GM18517 (cell line): Measurements from ENCODE around the gene PNMA6F.
"Not testable (repeated sequence)": the region's sequence is repeated elsewhere in the genome, so short reads cannot be mapped to it uniquely, and the experiment has no call there.

ENCODE experiments used
- ATAC-seq: cut with Tn5 transposase; IDR thresholded peaks from one replicate; pipeline ENCODE4 v1.9.1; 2021; ENCODE audit warnings: mild to moderate bottlenecking, moderate library complexity; ENCODE audit not compliant: unreplicated experiment

The PNMA6F gene

DNA sequence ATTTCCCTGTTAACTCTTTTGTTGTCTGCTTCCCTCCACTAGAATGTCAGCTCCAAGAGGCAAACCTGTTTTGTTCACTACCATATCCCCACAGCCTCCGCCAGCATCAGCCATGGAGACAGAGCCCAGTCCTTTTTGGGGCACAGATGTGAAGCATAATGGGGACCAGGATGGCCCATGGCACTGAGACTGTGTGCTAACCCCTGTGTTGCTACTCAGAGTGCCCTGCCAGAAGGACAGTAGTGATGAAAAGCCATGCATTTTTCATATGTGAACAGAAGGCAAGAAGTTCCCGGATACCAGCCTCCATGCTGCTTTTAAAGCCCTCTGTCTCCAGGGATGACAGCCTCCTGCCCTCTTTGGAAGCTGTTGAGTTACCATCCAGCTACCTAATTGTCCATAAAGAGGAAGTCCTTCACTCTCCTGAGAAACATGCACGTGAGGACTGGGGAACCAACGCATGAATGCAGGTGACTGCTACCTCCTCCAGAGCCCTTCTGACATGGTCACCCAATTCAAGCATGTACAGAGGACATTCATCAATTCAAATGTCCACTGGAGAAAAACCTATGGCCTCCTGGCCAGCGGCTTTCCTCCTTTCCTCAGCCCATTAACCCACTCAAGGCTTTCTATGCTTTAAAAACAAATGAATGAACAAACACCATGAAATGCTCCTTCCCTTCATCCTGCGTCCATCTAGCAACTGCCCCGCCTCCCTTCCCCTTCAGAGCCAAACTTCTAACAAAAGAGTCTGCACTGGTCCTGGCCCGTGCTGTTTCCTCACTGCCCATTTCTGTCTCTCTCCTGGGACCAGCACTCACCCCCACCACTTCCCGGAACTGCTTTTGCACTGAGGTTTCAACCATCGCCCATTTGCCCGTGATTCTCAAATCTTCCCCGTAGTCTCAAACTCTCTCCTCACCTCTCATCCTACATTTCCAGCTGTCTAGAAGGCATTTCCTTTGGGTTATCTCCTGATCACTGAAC lies 18.0 kb downstream of the PNMA6F start:
- no peak for ATAC-seq

DNA sequence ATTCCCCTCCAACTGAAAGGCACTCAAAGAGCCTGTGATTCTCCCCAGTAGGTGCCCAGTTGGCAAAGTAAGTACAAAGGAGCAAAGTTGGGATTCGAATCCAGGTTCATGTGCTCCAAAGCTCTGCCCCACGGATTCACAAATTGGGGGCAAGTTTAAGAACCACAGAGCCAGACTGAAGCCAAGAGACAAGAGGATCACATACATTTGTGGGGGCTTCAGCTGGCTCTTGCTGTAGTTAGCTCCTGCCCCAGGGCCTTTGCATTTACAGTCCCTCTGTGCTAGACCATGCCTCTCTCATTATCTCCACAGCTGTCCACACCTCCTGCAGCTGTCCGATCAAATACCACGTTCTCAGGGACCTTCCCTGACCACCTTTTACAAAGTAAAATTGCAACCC lies 18.8 kb downstream of the PNMA6F start:
- ATAC-seq, result no peak

DNA sequence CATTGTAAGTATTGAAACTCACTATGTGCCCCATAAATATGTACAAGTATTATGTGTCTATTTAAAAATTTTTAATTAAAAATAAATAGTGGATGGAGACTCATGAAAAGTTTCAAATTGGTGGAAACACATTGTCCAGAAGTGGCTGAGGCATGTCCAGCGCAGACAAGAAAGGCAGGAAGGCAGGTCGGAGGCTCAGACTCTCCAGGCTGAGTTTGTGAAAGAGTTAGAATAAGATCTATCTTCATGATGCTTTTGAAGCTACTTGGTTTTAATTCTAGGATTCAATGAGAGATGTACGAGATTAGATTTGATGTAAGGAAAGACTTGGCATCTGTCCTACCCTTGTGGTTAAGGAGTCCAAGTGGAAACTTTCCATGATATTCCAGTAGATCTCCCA lies 19.8 kb downstream of the PNMA6F start:
- ATAC-seq, result no peak

DNA sequence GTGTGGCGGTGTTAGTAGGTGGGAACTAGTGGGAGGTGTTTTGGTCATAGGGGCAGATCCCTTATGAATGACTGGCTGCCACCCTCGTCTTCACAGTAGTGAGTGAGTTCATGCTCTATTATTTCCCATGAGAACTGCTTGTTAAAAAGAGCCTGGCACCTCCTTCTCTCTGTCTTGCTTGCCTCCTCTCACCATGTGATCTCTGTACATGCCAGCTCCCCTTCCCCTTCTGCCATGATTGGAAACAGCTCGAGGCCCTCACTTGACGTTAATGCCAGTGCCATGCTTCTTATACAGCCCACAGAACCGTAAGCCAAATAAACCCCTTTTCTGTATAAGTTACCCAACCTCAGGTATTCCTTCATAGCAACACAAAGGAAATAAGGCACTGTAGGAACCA lies 21.7 kb downstream of the PNMA6F start:
- ATAC-seq, result no peak

DNA sequence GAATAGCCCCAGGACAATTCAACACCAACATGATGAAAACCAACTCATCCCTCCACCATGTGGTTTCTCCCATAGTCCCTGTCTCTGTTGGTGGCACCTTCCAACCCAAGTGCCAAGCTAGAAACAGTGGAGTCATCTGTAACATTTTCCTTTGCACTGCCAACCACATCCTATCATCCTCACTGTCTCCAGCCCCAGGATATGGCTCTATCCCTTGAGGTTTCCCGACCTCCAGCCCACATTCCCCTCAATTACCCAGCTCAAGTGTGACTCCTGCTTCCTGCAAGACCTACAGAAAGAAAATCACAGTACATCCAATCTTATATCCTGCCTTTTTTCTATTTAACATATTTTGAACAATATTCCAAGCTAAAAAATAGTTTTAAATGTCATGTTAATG lies 24.2 kb downstream of the PNMA6F start:
- no peak for ATAC-seq

DNA sequence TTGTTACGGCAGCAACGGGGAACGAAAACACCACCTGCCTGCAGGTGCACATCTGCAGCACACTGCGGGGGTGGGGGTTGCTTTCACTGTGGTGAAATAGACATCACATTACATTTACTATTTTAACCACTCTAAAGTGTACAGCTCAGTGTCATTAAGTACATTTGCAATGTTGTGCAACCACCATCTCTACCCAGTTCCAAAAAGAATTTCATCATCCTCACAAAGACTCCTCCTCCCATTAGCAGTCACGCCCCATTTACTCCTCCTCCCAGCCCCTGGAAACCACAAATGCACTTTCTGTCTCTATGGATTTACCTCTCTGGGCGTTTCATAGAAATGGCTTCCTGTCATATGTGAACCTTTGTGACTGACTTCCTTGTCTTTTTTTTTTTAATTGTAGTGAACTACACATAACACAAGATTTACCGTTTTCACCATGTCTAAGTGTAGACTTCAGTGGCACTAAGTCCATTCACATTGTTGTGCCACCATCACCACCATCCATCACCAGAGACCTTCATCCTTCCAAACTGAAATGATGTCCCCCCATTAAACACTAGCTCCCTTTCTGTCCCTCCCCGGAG lies 28.0 kb downstream of the PNMA6F start:
- not testable (repeated sequence) for ATAC-seq

DNA sequence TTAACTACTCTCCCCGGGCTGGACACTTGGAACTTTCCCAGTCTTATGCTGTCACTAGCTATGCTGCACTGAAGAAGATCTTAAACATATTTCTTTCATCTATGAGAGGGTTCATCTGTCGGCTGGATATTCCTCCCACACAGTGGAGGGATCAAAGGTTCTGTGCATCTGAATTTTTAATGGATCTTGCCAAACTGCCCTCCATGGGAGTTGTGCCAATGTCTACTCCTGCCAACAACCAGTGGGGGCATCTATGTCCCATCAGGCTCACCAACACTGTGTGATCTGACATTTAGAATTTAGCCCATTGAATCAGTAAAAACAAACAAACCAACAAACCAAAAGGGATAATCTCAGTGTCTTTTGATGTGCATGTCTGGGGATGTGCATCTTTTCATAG lies 32.8 kb downstream of the PNMA6F start:
- not testable (repeated sequence) for ATAC-seq

DNA sequence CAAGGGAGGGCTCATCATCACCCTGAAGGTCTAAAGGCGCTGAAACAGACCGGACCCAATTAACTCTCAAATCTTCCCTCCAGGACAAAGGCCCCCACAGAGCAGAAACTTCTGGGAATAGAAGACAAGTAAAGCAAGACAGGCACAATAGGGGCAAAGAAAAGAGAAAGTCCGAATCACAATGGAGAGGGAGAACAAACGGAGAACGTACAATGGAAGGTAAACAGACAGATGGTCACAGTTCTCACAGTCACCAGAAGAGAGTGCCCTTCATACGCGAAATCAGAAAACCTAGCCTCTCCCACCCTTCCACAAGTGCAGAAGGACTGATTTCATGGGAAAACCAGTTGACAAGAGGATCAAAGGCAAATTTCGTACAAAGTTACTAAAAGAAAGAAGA lies 35.9 kb downstream of the PNMA6F start:
- ATAC-seq, result not testable (repeated sequence)

DNA sequence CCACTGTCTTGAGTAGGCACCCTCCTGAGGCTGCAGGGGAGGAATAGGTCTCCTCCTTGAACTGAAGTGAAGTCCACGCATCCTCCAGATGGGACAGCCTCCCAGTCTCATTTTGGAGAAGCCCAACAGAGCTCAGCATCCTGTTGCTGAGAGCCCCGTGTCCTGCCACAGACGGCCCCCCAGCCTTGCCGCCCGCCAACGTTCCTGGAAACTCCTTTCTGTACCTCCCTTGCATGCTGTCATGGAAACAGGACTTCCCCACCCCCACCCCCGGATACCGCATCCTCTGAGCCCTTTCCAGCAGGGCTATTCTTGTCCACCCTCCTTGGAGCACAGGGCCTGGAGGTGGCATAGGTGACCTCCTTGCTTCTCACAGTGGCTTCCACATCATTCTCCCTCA lies 37.6 kb downstream of the PNMA6F start:
- not testable (repeated sequence) for ATAC-seq

DNA sequence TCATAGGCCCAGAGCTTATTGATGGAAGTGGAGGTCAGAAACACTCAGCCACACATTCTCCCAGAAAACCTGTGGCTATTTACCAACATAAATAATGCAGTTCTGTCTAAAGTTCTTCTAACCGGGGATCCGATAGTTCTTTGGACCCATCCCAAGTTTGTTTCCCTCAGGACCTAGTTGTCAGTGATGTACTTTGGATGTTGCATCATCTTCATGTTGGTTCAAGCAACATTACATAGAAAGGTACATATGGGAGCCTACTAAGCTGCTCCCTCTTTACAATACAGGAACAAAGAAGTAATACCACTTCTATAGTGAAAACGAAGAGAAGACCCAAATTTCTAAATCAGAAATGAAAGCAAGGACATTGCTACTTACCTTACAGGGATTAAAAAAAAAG lies 39.8 kb downstream of the PNMA6F start:
- ATAC-seq, result not testable (repeated sequence)

DNA sequence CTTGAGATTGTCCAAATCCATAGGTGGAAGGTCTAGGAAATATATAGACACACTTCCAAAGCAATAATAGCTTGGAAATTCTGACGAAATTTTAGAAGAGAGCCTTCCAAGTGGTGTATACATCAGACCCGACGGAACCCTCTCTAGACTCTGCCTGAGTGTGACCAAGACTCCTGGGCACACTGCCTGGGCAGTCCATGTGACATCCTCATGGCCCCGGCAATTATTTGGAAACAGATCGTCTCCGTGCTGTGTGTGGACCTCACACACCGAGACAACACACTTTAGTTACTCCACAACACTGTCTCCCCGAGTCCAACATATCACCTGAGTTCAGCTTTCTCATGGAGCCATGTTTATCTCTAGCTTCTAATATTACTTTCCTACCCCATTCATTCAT lies 42.3 kb downstream of the PNMA6F start:
- not testable (repeated sequence) for ATAC-seq

DNA sequence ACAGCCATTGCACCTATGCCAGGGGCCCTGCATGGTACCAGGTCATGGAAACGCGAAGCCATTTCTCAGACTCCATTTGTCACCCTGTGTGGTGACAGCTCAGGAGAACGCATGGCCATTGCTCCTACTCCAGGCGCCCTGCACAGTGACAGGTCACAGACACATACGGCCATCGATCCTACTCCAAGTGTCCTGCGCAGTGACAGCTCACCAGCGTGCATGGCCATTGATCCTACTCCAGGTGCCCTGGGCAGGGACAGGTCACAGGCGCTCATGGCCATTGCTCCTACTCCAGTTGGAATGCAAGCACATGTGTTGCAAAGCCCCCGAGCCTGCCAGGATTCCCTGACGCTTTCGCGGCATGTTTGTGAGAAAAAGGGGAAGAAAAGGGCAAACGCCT lies 45.5 kb downstream of the PNMA6F start:
- not testable (repeated sequence) for ATAC-seq

DNA sequence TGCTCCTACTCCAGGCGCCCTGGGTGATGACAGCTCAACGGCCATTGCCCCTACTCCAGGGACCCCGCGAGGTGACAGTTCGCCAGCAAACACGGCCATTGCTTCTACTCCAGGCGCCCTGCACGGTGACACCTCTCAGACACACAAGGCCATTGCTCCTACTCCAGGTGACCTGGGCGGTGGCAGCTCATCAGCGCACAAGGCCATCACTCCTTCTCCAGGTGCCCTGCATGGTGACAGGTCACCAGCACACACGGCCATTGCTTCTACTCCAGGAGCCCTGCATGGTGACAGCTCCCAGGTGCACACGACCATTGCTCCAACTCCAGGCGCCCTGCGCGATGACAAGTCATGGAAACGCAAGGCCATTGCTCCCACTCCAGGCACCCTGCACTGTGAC lies 46.1 kb downstream of the PNMA6F start:
- not testable (repeated sequence) for ATAC-seq

DNA sequence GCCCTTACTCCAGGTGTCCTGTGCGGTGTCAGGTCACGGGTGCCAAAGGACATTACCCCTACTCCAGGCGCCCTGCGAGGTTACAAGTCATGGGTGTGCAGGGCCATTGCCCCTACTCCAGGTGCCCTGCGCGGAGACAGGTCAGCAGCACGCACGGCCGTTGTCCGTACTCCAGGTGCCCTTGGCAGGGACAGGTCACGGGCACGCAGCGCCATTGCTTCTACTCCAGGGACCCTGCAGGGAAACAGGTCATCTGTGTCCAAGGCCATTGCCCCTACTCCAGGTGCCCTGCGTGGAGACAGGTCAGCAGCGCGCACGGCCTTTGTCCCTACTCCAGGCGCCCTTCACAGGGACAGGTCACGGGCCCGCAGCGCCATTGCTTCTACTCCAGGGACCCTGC lies 49.0 kb downstream of the PNMA6F start:
- not testable (repeated sequence) for ATAC-seq

DNA sequence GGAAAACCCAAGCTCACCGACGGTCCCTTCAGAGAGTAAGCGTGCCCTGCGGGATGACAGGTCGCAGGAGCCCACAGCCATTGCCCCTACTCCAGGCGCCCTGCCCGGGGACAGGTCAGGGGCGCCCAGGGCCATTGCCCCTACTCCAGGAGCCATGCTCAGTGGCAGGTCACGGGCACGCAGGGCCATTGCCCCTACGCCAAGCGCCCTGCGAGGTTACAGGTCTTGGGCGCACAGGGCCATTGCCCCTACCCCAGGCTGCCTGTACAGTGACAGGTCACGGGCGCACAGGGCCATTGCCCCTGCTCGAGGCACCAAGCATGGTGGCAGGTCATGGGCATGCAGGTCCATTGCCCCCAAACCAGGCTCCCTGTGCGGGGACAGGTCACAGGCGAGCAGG lies 49.5 kb downstream of the PNMA6F start:
- not testable (repeated sequence) for ATAC-seq
